ENCODE measurements around the gene RTN4RL2.

RTN4RL2 gene

DNA sequence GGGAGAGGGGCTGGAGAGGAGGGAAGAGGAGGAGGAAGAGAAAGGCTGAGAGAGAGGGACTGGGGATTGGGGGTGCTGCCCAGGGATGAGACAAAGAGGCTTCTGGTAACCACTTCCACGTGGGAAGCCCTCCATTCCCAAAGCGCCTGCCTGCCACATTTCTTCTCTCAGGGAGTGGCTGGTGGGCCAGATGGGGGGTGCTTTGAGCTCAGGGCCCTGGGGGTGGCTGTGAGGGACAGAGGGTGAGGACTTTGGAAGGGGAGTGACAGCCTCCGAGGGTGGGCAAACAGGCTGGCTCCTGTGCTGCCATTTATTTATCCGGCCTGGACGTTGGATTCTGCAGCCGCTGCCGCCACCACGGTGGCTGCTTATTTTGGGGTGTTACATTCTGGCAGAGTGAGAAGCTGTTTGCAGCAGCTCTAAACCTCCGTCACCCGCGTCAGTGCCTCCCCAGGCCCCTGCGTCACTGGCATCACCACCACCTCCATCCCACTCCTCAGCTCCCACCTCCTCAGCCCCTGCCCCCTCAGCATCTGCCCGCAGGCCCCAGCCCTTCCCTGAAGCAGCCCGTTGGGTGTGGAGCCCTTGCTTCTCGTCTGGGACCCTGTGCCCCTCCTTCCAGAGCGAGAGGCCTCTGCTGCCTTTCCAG lies 1.6 kb downstream of the RTN4RL2 start:
- TF ChIP-seq Cebpa-rat (IDR thresholded peaks at IDR 0.05), result no peak
- H3K36me3 ChIP-seq, result peaks cover 10% of the 10 kb centered on the region; the same call in 1 of the 2 replicates
- peak overlapping the region; percentile 98 for H3K4me2 ChIP-seq
- H3K4me1 ChIP-seq, result peaks cover 75% of the 10 kb centered on the region
- H3K27me3 ChIP-seq, result peaks cover 51% of the 10 kb centered on the region
- no peak overlapping the region for H3K27ac ChIP-seq
- H3K9me3 ChIP-seq, result no peaks in the 10 kb centered on the region
- H4K20me1 ChIP-seq, result peaks cover 51% of the 10 kb centered on the region
- H3K4me3 ChIP-seq, result peak overlapping the region; percentile 76; the same call in 1 of the 2 replicates
- no peak overlapping the region for H3K9ac ChIP-seq

DNA sequence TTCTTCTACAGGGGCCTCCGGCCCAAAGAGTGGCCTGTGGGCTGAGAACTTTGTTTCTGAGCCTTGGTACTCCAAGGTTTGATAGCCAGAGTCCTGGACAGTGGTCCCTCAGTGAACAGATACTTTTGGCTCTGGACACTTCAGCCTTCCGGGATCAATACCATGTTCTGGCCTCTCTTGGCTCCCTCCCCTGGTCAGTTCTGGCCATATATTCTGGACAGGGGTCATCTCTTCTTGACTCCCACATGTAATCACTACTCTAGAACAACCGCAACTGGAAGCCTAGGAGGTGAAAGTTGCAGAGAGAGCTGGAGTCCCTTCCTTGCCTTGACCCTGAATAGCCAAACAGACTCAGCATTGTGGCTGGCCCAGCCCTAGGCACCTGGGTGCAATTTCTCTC lies 2.3 kb downstream of the RTN4RL2 start:
- Histone ChIP-seq H3K9ac (no peak overlapping the region), H3K27ac (no peak overlapping the region), H3K36me3 (peaks cover 12% of the 10 kb centered on the region; the same call in 1 of the 2 replicates), H3K4me3 (no peak overlapping the region), H3K27me3 (peaks cover 47% of the 10 kb centered on the region), H3K9me3 (no peaks in the 10 kb centered on the region), H4K20me1 (peaks cover 50% of the 10 kb centered on the region), H3K4me2 (peak overlapping the region; percentile 72; the same call in 1 of the 2 replicates), H3K4me1 (peaks cover 79% of the 10 kb centered on the region)
- no peak for TF ChIP-seq Cebpa-rat (IDR thresholded peaks at IDR 0.05)

GRCh38 chr11:57463671-57464538 lies 3.6 kb downstream of the RTN4RL2 start:
- Histone ChIP-seq H3K27ac (peak overlapping the region; percentile 49; the same call in 1 of the 2 replicates), H3K4me1 (peaks cover 73% of the 10 kb centered on the region), H3K9ac (peak overlapping the region; percentile 48), H3K27me3 (peaks cover 34% of the 10 kb centered on the region), H3K9me3 (no peaks in the 10 kb centered on the region), H3K36me3 (peaks cover 25% of the 10 kb centered on the region), H3K4me2 (peak overlapping the region; percentile 72), H4K20me1 (peaks cover 45% of the 10 kb centered on the region), H3K4me3 (no peak overlapping the region)
- TF ChIP-seq Cebpa-rat (IDR thresholded peaks at IDR 0.05), result no peak

DNA sequence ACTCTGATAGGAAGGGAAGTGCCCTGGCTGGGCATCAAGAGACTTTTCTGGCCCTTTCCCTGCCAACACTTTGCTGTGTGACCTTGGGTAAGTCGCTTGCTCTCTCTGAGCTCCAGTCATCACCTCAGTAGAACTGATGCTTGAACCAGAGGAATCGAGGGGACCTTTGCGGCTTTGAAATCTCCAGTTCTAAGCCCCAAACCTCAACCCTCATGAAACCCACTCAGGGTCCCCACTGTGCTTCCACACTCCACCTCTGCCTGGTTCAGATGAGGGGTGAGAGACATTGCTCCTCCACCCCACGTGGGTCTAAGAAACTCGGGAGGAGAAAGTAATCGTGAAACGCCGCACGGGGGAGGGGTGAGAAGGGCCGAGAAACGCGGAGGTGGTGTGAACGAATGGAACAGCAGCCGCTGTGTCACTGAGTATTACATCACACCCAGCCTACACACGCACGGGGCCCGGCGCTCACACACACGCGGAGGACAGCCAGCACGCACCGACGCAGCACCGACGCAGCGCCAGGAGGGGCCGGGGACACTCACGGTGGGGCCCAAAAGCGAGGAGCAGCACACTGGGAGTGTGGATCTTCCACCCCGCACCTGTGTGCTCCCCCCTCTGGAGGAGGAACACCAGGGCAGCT lies 4.3 kb downstream of the RTN4RL2 start:
- Histone ChIP-seq H3K9me3 (no peaks in the 10 kb centered on the region), H3K4me3 (no peak overlapping the region), H3K27me3 (peaks cover 27% of the 10 kb centered on the region), H3K4me2 (peak overlapping the region; percentile 72), H3K4me1 (peaks cover 65% of the 10 kb centered on the region), H4K20me1 (peaks cover 37% of the 10 kb centered on the region), H3K36me3 (peaks cover 33% of the 10 kb centered on the region), H3K27ac (0 out of 2 replicates have a peak overlapping the region, but pooled peaks have one; percentile 49), H3K9ac (peak overlapping the region; percentile 48)
- TF ChIP-seq Cebpa-rat (IDR thresholded peaks at IDR 0.05), result no peak

DNA sequence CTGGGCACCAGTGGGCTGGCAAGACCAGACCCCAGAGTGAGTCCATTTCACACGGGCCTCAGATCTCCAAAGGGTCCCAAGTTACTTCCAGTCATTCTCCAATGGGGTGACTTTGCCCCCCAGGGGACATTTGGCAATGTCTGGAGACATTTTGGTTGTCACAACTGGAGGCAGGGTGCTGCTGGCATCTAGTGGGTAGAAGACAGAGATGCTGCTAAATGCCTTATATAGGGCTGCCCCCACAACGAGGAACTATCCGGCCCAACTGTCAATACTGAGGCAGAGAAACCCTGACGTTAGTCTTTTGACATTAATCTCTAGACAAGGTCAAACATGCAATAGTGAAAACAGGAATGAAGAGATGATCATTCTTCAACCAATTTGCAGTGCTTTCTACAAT lies 6.4 kb downstream of the RTN4RL2 start:
- no peaks in the 10 kb centered on the region for H3K9me3 ChIP-seq
- H3K27ac ChIP-seq, result no peak overlapping the region
- H3K9ac ChIP-seq, result no peak overlapping the region
- peaks cover 35% of the 10 kb centered on the region for H4K20me1 ChIP-seq
- TF ChIP-seq Cebpa-rat (IDR thresholded peaks at IDR 0.05), result no peak
- H3K4me3 ChIP-seq, result no peak overlapping the region
- H3K4me1 ChIP-seq, result peaks cover 53% of the 10 kb centered on the region
- peaks cover 8% of the 10 kb centered on the region for H3K27me3 ChIP-seq
- 0 out of 2 replicates have a peak overlapping the region, but pooled peaks have one; percentile 9 for H3K4me2 ChIP-seq
- H3K36me3 ChIP-seq, result peaks cover 47% of the 10 kb centered on the region

- peak overlapping the region; percentile 7; the same call in 1 of the 2 replicates for H3K4me2 ChIP-seq
- H4K20me1 ChIP-seq, result peaks cover 25% of the 10 kb centered on the region; the same call in 1 of the 2 replicates
- H3K27me3 ChIP-seq, result no peaks in the 10 kb centered on the region
- H3K36me3 ChIP-seq, result peaks cover 50% of the 10 kb centered on the region
- H3K4me3 ChIP-seq, result no peak overlapping the region
- TF ChIP-seq Cebpa-rat (IDR thresholded peaks at IDR 0.05), result no peak
- peaks cover 44% of the 10 kb centered on the region for H3K4me1 ChIP-seq
- no peaks in the 10 kb centered on the region for H3K9me3 ChIP-seq
- no peak overlapping the region for H3K9ac ChIP-seq
- no peak overlapping the region for H3K27ac ChIP-seq
Observed at GRCh38 chr11:57467508-57468157, 7.3 kb downstream of the RTN4RL2 start.

GRCh38 chr11:57468276-57468675 lies 7.9 kb downstream of the RTN4RL2 start:
- Histone ChIP-seq H3K9me3 (no peaks in the 10 kb centered on the region), H3K27me3 (no peaks in the 10 kb centered on the region), H4K20me1 (peaks cover 22% of the 10 kb centered on the region; the same call in 1 of the 2 replicates), H3K4me3 (no peak overlapping the region), H3K4me1 (peaks cover 43% of the 10 kb centered on the region), H3K27ac (no peak overlapping the region), H3K36me3 (peaks cover 55% of the 10 kb centered on the region), H3K4me2 (no peak overlapping the region), H3K9ac (no peak overlapping the region)
- TF ChIP-seq Cebpa-rat (IDR thresholded peaks at IDR 0.05), result no peak

DNA sequence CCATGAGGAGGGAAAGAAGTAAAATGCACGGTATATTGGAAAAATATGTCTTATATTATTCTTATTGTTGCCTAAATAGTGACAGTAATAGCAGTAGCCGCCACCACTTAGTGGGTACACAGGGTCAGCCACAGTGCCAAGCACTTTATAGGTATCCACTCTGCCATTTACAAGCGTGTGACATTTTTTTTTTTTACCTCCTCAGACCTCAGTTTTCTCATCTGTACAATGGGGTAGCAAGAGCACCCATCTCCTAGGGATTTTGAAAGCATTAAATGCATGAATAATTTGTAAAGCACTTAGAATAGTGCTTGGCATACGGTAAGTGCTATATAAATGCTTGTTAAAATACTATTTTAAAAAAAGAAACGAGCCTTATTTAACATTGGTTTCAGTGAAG lies 8.9 kb downstream of the RTN4RL2 start:
- no peak for TF ChIP-seq Cebpa-rat (IDR thresholded peaks at IDR 0.05)
- H3K4me2 ChIP-seq, result no peak overlapping the region

DNA sequence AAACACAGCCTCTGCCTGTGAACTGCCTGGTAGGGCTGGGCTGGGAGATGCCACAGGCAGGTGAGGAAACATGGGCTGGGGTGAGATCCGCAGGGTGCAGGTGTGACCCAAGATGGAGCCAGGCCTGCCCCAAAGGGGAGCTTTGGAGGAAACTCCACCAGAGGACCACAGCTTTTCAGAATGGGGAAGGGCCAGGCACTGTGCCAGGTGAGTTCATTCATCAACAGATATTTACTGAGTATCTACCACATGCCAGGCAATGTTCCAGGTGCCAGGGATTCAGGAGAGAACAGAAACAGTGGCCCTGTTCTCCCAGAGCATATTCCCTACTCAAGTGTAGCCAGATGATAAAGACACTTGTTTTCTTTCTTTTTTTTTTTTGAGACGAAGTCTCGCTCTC lies 11.2 kb downstream of the RTN4RL2 start:
- Histone ChIP-seq H3K27me3 (peaks cover 6% of the 10 kb centered on the region; the same call in 1 of the 2 replicates), H3K9ac (no peak overlapping the region), H3K27ac (no peak overlapping the region), H4K20me1 (no peaks in the 10 kb centered on the region), H3K36me3 (peaks cover 44% of the 10 kb centered on the region), H3K9me3 (no peaks in the 10 kb centered on the region), H3K4me2 (no peak overlapping the region), H3K4me1 (peaks cover 53% of the 10 kb centered on the region), H3K4me3 (no peak overlapping the region)
- no peak for TF ChIP-seq Cebpa-rat (IDR thresholded peaks at IDR 0.05)

More for the DNA sequence above, 8.9 kb downstream of the RTN4RL2 start:
- Histone ChIP-seq H3K9me3 (no peaks in the 10 kb centered on the region), H3K4me1 (peaks cover 43% of the 10 kb centered on the region), H3K36me3 (peaks cover 55% of the 10 kb centered on the region), H3K27me3 (no peaks in the 10 kb centered on the region), H4K20me1 (peaks cover 12% of the 10 kb centered on the region; the same call in 1 of the 2 replicates), H3K27ac (no peak overlapping the region), H3K4me3 (no peak overlapping the region), H3K9ac (no peak overlapping the region)
